HFFc6 (cell line): ENCODE data around the gene RIPK4. TPM values are rescaled to one million over a fixed set of nuclear protein-coding genes. Genes with fewer than 3 reads are reported as not detected.
"Not testable (repeated sequence)": the region's sequence is repeated elsewhere in the genome, so short reads cannot be mapped to it uniquely, and the experiment has no call there.

Experiments
- DNase-seq: peaks from one replicate; pipeline ENCODE4 v3.0.0-alpha.2; 2018
- H3K27ac Mint-ChIP-seq: 2 replicates; pipeline ENCODE4 v1.8.0; 2020; ENCODE audit warnings: mild to moderate bottlenecking, mixed read lengths
- H3K27me3 Mint-ChIP-seq: 2 replicates; pipeline ENCODE4 v1.8.0; 2021; ENCODE audit warnings: mild to moderate bottlenecking, moderate library complexity, mixed read lengths; ENCODE audit not compliant: insufficient read depth
- H3K36me3 Mint-ChIP-seq: 2 replicates; pipeline ENCODE4 v1.8.0; 2021; ENCODE audit warnings: low read depth, mixed read lengths
- H3K4me1 Mint-ChIP-seq: 2 replicates; pipeline ENCODE4 v1.8.0; 2020; ENCODE audit warnings: low read depth, mixed read lengths
- H3K4me3 Mint-ChIP-seq: 2 replicates; pipeline ENCODE4 v1.8.0; 2020; ENCODE audit warnings: mild to moderate bottlenecking, moderate library complexity, mixed read lengths
- H3K9me3 Mint-ChIP-seq: 2 replicates; pipeline ENCODE4 v1.8.0; 2020; ENCODE audit warnings: mild to moderate bottlenecking, mixed read lengths
- CTCF ChIP-seq: fragments of 200-600 bp; sonication (generic); IDR thresholded peaks from 2 replicates; pipeline ENCODE4 v1.5.0; 2021; ENCODE audit warnings: antibody characterized with exemption, mild to moderate bottlenecking
- total RNA-seq, 6 experiments: library from RNA; stranded (reverse); fragmentation: NEBNext Ultra II Directional; extraction: Animal tissue kit (Norgen Biotek cat#: 25700); gene quantifications; 2 replicates in 1 of 6; 3 replicates in 5 of 6; pipeline ENCODE4 v1.2.3, GENCODE V29; 2021

RIPK4 gene
- total RNA-seq, 6 experiments from 2014 or later = 0.05 to 0.12 (median 0.07) TPM; not detected in 2

GRCh38 chr21:41795726-41796125, 28.9 kb upstream of the RIPK4 start:
- Mint-ChIP-seq H3K9me3 (peaks cover 33% of the 10 kb centered on the region), H3K4me3 (no peak overlapping the region)
- DNase-seq = no peak

DNA sequence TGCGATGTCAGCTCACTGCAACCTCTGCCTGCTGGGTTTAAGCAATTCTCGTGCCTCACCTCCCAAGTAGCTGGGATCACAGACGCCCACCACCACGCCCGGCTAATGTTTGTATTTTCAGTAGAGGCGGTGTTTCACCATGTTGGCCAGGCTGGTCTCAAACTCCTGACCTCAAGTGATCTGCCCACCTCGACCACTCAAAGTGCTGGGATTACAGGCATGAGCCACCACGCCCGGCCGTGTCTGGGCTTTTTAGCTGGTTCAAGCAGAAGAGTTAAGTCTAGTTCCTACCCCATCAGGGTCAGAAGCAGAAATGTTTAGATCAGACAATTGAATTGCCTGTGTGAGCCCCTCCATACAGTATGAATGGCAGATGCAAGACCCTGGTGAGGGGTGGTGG, 27.7 kb upstream of the RIPK4 start:
- DNase-seq = no peak
- H3K4me3 Mint-ChIP-seq = no peak overlapping the region
- no peaks in the 10 kb centered on the region for H3K4me1 Mint-ChIP-seq
- peaks cover 26% of the 10 kb centered on the region for H3K36me3 Mint-ChIP-seq
- TF ChIP-seq CTCF = no peak
- H3K9me3 Mint-ChIP-seq = peaks cover 33% of the 10 kb centered on the region
- H3K27ac Mint-ChIP-seq = no peak overlapping the region
- peaks cover 1% of the 10 kb centered on the region for H3K27me3 Mint-ChIP-seq

More at GRCh38 chr21:41795726-41796125, 28.9 kb upstream of the RIPK4 start:
- Mint-ChIP-seq H3K27me3 (no peaks in the 10 kb centered on the region; the same call in 1 of the 2 replicates), H3K4me1 (no peaks in the 10 kb centered on the region), H3K27ac (no peak overlapping the region), H3K36me3 (peaks cover 26% of the 10 kb centered on the region)
- no peak for TF ChIP-seq CTCF

- H3K27ac Mint-ChIP-seq = no peak overlapping the region
- no peak for TF ChIP-seq CTCF
These were observed 25.9 kb upstream of the RIPK4 start for GRCh38 chr21:41792711-41793110.

GRCh38 chr21:41786509-41786987, 19.7 kb upstream of the RIPK4 start:
- peak overlapping the region; percentile 74 for H3K27ac Mint-ChIP-seq
- H3K4me1 Mint-ChIP-seq = peaks cover 43% of the 10 kb centered on the region
- peaks cover 5% of the 10 kb centered on the region for H3K9me3 Mint-ChIP-seq
- peaks cover 10% of the 10 kb centered on the region for H3K27me3 Mint-ChIP-seq
- peaks cover 5% of the 10 kb centered on the region for H3K36me3 Mint-ChIP-seq
- no peak; the same call in 1 of the 2 replicates for TF ChIP-seq CTCF
- peak; percentile 97 for DNase-seq
- peak overlapping the region; percentile 46 for H3K4me3 Mint-ChIP-seq

More at GRCh38 chr21:41792711-41793110, 25.9 kb upstream of the RIPK4 start:
- no peak for DNase-seq
- H3K4me1 Mint-ChIP-seq = no peaks in the 10 kb centered on the region
- peaks cover 5% of the 10 kb centered on the region for H3K27me3 Mint-ChIP-seq
- H3K9me3 Mint-ChIP-seq = peaks cover 33% of the 10 kb centered on the region
- no peak overlapping the region for H3K4me3 Mint-ChIP-seq
- peaks cover 26% of the 10 kb centered on the region for H3K36me3 Mint-ChIP-seq

DNA sequence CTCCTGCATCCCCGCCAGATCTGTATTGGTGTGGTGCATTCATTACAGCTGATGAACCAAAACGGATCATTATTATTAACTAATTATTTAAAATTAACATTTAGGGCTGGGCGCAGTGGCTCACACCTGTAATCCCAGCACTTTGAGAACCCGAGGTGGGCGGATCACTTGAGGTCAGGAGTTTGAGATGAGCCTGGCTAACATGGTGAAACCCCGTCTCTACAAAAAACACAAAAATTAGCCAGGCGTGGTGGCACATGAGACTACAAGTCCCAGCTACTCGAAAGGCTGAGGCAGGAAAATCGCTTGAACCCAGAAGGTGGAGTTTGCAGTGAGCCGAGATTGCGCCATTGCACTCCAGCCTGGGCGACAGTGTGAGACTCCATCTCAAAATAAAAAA, 18.4 kb upstream of the RIPK4 start:
- Mint-ChIP-seq H3K4me1 (peaks cover 43% of the 10 kb centered on the region), H3K27me3 (peaks cover 14% of the 10 kb centered on the region)
- not testable (repeated sequence) for H3K9me3 Mint-ChIP-seq, H3K27ac Mint-ChIP-seq, H3K4me3 Mint-ChIP-seq, DNase-seq, H3K36me3 Mint-ChIP-seq

GRCh38 chr21:41784456-41785102, 17.7 kb upstream of the RIPK4 start:
- Mint-ChIP-seq H3K9me3 (no peaks in the 10 kb centered on the region), H3K36me3 (no peaks in the 10 kb centered on the region; the same call in 1 of the 2 replicates), H3K4me3 (no peak overlapping the region), H3K27me3 (peaks cover 15% of the 10 kb centered on the region), H3K4me1 (peaks cover 46% of the 10 kb centered on the region), H3K27ac (no peak overlapping the region)
- TF ChIP-seq CTCF = no peak
- DNase-seq = no peak
